Measurements from ENCODE around the gene BCR.

DNA sequence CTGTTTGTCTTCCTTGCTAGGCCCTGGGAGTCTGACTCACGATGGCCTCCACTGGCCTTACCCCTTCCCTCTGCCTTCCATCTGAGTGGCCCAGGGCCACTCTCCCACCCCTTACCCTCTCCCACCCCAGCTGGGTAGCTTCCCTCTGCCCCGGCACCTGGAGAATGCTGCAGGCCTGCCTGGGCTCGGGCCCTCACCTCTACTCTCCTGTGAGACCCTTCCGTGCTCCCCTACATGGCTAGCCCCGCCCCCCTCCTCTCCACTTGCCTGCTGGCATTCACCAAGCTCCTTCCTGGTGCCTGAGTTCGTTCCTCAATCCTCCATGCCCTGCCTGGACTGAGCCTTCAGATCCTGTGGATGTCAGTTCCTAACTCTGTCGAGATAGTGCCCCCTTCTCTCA is 26.3 kb upstream of the BCR start:
- TF ChIP-seq, protein P1, sequence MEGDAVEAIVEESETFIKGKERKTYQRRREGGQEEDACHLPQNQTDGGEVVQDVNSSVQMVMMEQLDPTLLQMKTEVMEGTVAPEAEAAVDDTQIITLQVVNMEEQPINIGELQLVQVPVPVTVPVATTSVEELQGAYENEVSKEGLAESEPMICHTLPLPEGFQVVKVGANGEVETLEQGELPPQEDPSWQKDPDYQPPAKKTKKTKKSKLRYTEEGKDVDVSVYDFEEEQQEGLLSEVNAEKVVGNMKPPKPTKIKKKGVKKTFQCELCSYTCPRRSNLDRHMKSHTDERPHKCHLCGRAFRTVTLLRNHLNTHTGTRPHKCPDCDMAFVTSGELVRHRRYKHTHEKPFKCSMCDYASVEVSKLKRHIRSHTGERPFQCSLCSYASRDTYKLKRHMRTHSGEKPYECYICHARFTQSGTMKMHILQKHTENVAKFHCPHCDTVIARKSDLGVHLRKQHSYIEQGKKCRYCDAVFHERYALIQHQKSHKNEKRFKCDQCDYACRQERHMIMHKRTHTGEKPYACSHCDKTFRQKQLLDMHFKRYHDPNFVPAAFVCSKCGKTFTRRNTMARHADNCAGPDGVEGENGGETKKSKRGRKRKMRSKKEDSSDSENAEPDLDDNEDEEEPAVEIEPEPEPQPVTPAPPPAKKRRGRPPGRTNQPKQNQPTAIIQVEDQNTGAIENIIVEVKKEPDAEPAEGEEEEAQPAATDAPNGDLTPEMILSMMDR (IDR thresholded peaks at IDR 0.05) = no peak
- TF ChIP-seq EP300 (IDR thresholded peaks at IDR 0.05) (no peak), POLR2AphosphoS5 (IDR thresholded peaks at IDR 0.05) (no peak), POLR2A (IDR thresholded peaks at IDR 0.05) (no peak)

Measured in suprapubic skin (tissue), 4 donors.